ENCODE data around the gene HGD. TPM values are rescaled to one million over a fixed set of nuclear protein-coding genes. Genes with fewer than 3 reads are reported as not detected.

HGD gene
- polyA plus RNA-seq, 1 donor (not counting 4 experiments of a cell fraction or from before 2014, with no cell fraction given) = not detected

DNA sequence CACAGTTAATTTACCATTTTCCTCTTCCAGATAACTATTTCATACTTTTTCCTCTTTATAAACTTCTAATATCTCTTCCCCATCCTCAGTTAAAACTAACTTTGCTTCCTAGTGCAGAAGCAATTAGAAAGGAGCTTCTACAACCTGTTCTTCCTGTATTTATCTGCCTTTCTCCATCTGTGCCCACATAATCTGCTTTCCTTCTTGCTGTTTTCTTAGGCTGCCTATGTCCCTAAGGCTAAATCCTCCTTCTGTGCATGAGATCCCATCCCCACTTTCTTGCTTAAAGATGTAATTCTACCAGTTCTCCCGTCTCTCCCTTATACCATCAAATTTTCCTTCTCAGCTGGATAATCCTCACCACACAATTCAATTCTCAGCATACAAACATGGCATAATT lies 28.3 kb upstream of the HGD start:
- no peaks in the 10 kb centered on the region for H3K79me2 ChIP-seq (ENCODE audit: control insufficient read depth, insufficient read depth, low read length)
- H3K9me3 ChIP-seq (ENCODE audit: control insufficient read depth, low read depth, low read length) = no peaks in the 10 kb centered on the region
- H3K4me3 ChIP-seq (ENCODE audit: control insufficient read depth in 2 of 3, extremely low read depth in 1 of 3, insufficient read depth in 2 of 3, low read depth in 1 of 3, low read length in 3 of 3) = no peak overlapping the region
- H4K20me1 ChIP-seq (ENCODE audit: control insufficient read depth, extremely low read depth, insufficient read depth, low read length) = no peaks in the 10 kb centered on the region
- no peak overlapping the region for H2AFZ ChIP-seq (ENCODE audit: control insufficient read depth, low read length)
- no peak overlapping the region for H3K4me2 ChIP-seq (ENCODE audit: control insufficient read depth, extremely low read depth, insufficient read depth, low read depth, low read length)
- no peaks in the 10 kb centered on the region for H3K9me1 ChIP-seq (ENCODE audit: control insufficient read depth, extremely low read depth, insufficient read depth, low read length)
- no peaks in the 10 kb centered on the region for H3K27me3 ChIP-seq (ENCODE audit: control insufficient read depth, extremely low read depth, insufficient read depth, low read length)
- H3K27ac ChIP-seq (ENCODE audit: control insufficient read depth, insufficient read depth, low read length) = no peak overlapping the region
- no peak for TF ChIP-seq EZH2 (IDR thresholded peaks at IDR 0.05; ENCODE audit: low read length)
- TF ChIP-seq, protein P1, sequence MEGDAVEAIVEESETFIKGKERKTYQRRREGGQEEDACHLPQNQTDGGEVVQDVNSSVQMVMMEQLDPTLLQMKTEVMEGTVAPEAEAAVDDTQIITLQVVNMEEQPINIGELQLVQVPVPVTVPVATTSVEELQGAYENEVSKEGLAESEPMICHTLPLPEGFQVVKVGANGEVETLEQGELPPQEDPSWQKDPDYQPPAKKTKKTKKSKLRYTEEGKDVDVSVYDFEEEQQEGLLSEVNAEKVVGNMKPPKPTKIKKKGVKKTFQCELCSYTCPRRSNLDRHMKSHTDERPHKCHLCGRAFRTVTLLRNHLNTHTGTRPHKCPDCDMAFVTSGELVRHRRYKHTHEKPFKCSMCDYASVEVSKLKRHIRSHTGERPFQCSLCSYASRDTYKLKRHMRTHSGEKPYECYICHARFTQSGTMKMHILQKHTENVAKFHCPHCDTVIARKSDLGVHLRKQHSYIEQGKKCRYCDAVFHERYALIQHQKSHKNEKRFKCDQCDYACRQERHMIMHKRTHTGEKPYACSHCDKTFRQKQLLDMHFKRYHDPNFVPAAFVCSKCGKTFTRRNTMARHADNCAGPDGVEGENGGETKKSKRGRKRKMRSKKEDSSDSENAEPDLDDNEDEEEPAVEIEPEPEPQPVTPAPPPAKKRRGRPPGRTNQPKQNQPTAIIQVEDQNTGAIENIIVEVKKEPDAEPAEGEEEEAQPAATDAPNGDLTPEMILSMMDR (optimal IDR thresholded peaks at IDR 0.05 in 1 of 3, IDR thresholded peaks at IDR 0.05 in 1 of 3, conservative IDR thresholded peaks at IDR 0.05 in 1 of 3; ENCODE audit: extremely low read depth in 1 of 3, insufficient read depth in 2 of 3, low read length in 3 of 3) = no peak
- no peak overlapping the region for H3K9ac ChIP-seq (ENCODE audit: control insufficient read depth, extremely low read depth, insufficient read depth, low read length)
- dilution Hi-C loops (cut with MboI; ENCODE audit: extremely low pct_ligation_motif_present, low sequenced_read_pairs) = no loop called here
- no peaks in the 10 kb centered on the region for H3K36me3 ChIP-seq (ENCODE audit: control insufficient read depth in 2 of 2, extremely low read depth in 1 of 2, insufficient read depth in 2 of 2, low read length in 2 of 2)
- no peak for DNase-seq (ENCODE audit: low read depth, low spot score)
- FAIRE-seq = no peak
- H3K4me1 ChIP-seq (ENCODE audit: control insufficient read depth, extremely low read depth, insufficient read depth, low read length) = no peaks in the 10 kb centered on the region

DNA sequence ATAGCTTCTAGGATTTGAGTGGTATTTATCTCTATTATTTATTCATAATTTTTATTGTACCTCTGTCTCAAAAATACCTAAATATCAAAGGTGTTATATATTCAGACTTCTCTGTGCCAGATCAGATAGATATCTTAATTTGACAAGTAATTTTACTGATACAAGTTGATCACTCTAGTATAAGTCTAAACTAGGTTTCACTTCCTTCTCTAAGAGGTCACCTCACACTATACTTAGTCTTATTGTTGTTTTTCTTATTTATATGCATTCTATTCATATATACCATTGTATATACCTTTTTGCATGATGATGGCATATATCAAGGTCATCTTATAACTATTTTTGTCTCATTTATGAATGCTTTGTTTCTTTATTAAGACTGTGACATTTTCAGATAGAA lies 26.4 kb upstream of the HGD start:
- H3K9me1 ChIP-seq (ENCODE audit: control insufficient read depth, extremely low read depth, insufficient read depth, low read length) = no peaks in the 10 kb centered on the region
- dilution Hi-C loops (cut with MboI; ENCODE audit: extremely low pct_ligation_motif_present, low sequenced_read_pairs) = no loop called here
- H3K27ac ChIP-seq (ENCODE audit: control insufficient read depth, insufficient read depth, low read length) = no peak overlapping the region
- FAIRE-seq (no peak), DNase-seq (ENCODE audit: low read depth, low spot score) (no peak)
- H3K9ac ChIP-seq (ENCODE audit: control insufficient read depth, extremely low read depth, insufficient read depth, low read length) = no peak overlapping the region
- peaks cover 0 to 2% of the 10 kb centered on the region in 2 experiments for H3K36me3 ChIP-seq (ENCODE audit: control insufficient read depth in 2 of 2, extremely low read depth in 1 of 2, insufficient read depth in 2 of 2, low read length in 2 of 2)
- H3K4me1 ChIP-seq (ENCODE audit: control insufficient read depth, extremely low read depth, insufficient read depth, low read length) = no peaks in the 10 kb centered on the region
- H4K20me1 ChIP-seq (ENCODE audit: control insufficient read depth, extremely low read depth, insufficient read depth, low read length) = no peaks in the 10 kb centered on the region
- H3K4me2 ChIP-seq (ENCODE audit: control insufficient read depth, extremely low read depth, insufficient read depth, low read depth, low read length) = no peak overlapping the region
- TF ChIP-seq EZH2 (IDR thresholded peaks at IDR 0.05; ENCODE audit: low read length) = no peak
- TF ChIP-seq, protein P1 (optimal IDR thresholded peaks at IDR 0.05 in 1 of 3, IDR thresholded peaks at IDR 0.05 in 1 of 3, conservative IDR thresholded peaks at IDR 0.05 in 1 of 3; ENCODE audit: extremely low read depth in 1 of 3, insufficient read depth in 2 of 3, low read length in 3 of 3) = no peak
- H3K79me2 ChIP-seq (ENCODE audit: control insufficient read depth, insufficient read depth, low read length) = no peaks in the 10 kb centered on the region
- H2AFZ ChIP-seq (ENCODE audit: control insufficient read depth, low read length) = no peak overlapping the region
- H3K4me3 ChIP-seq (ENCODE audit: control insufficient read depth in 2 of 3, extremely low read depth in 1 of 3, insufficient read depth in 2 of 3, low read depth in 1 of 3, low read length in 3 of 3) = no peak overlapping the region
- no peaks in the 10 kb centered on the region for H3K9me3 ChIP-seq (ENCODE audit: control insufficient read depth, low read depth, low read length)
- no peaks in the 10 kb centered on the region for H3K27me3 ChIP-seq (ENCODE audit: control insufficient read depth, extremely low read depth, insufficient read depth, low read length)
